Measurements from ENCODE around the gene EXOG.

DNA sequence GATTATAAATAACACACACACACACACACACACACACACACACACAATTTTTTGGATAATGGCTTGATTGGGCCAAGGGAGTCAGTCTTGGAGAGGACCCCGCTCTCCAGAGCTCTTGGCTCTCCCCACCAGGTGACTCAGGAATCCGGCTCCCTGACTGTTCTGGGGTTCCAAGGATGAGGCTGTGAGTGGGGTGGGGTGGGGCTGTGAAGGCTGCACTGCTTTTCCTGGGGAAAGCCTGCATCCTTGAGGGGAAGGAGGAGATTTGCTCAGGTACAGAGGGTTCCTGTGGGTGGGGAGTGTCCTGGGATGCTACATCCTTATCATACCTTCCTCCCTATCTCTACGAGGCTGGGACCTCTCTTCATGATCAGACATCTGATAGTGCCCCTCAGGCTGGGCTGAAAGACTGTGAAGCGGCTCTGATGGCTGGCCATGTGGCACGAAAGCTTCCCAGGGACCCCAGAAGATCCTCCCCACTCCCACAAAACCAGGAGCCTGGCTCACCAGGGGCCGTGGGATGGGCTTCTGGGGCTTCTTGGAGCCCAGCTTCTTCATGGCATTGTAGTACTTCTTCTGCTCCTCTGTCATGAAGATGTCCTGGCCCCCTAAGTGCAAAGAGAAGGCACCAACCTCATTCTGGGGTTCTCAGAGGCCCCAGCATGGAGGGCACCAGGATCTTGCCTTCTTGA, 59.2 kb downstream of the EXOG start:
- TF ChIP-seq, protein P1, sequence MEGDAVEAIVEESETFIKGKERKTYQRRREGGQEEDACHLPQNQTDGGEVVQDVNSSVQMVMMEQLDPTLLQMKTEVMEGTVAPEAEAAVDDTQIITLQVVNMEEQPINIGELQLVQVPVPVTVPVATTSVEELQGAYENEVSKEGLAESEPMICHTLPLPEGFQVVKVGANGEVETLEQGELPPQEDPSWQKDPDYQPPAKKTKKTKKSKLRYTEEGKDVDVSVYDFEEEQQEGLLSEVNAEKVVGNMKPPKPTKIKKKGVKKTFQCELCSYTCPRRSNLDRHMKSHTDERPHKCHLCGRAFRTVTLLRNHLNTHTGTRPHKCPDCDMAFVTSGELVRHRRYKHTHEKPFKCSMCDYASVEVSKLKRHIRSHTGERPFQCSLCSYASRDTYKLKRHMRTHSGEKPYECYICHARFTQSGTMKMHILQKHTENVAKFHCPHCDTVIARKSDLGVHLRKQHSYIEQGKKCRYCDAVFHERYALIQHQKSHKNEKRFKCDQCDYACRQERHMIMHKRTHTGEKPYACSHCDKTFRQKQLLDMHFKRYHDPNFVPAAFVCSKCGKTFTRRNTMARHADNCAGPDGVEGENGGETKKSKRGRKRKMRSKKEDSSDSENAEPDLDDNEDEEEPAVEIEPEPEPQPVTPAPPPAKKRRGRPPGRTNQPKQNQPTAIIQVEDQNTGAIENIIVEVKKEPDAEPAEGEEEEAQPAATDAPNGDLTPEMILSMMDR (IDR thresholded peaks at IDR 0.05), result no peak
- no peak for TF ChIP-seq EZH2 (IDR thresholded peaks at IDR 0.05; ENCODE audit: borderline replicate concordance, insufficient read depth, low read depth, low read length, poor library complexity, severe bottlenecking)

All from B cell (primary cell).